Measurements from ENCODE around the gene MAP4K5. TPM values are rescaled to one million over a fixed set of nuclear protein-coding genes. Genes with fewer than 3 reads are reported as not detected.

MAP4K5 gene
- total RNA-seq, 1 experiment from 2014 or later, result 42.5 TPM

DNA sequence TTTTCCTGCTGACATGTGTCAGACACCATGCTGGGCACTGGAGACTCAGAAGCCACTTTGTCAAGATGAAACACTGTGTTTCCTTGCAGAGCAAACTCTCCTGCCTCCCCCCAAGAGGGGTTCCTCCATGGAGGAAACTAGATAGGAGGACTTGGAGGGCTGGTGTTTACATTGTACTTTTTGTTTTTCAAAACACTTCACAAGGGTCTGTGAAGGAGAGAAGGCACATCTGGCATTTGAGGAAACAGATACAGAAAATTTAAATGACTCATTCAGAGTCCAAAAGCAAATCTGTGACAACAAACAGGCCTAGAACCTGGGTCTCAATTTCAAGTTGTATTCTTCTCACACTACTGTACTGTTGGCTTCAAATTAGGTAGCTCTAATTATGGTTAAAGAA lies 128.9 kb downstream of the MAP4K5 start:
- no peak for DNase-seq (ENCODE audit: extremely low read depth, low read depth)

DNA sequence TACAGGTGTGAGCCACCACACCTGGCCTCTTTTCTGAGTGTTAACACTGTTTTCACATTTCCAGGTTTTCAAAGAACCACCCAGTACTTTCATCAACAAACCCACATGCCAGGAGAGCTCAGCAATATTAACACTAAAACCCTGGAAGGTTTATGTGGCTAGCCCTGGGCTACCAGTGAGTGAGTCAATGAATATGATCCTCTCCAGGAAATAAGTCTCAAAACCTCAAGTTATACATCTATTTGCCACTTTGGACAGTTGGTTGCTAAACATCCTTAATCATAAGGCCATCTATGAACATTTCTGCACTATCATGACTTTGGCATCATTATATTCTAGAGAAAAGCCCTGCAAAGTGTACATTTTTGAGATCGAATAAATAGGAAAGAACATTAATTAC lies 129.4 kb downstream of the MAP4K5 start:
- no peak for DNase-seq (ENCODE audit: extremely low read depth, low read depth)

DNA sequence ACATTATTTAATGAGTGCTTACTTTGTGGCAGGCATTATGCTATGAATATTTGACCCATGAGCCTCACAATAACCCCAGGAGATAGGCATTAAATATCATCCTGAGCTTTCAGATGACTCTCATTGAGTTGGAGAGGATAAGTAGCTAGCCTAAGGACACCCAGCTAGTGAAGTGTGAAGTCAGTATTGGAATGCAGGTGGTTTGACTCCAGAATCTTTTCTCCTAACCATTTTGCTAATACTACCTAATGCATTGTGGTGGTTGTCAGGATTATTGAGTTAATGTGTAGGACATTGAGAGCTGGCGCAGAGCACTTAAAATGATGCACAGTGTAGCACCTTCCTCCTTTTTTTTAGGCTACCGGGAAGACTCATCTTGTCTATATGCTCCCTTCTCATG lies 131.9 kb downstream of the MAP4K5 start:
- DNase-seq (ENCODE audit: extremely low read depth, low read depth), result no peak

DNA sequence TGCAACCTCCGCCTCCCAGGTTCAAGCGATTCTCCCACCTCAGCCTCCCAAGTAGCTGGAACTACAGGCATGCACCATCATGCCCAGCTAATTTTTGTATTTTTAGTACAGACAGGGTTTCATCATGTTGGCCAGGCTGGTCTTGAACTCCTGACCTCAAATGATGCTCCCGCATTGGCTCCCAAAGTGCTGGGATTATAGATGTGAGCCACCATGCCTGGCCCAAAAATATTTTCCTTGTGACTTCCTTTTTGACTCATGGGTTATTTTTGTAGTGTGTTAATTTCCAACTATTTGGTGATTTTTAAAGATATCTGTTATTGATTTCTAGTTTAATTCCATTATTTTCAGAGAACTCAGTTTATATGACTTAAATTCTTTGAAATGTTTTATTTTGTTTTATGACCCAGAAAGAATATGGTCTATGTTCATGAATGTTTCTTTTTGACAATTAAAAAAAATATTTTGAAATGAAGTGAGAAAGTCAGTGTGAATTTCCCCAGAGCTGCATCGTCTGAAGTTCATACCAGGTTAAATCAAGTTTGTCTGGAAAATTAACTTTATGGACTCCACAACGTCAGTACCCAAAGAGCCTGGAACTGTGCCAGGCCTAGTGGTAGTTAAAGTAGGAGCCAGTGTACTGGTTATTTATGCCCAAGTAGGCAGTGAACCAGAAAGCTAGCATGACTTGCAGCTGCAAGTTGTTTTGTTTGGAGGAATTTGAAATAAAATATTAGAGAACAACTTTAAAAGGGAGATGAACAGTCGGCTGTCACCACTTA lies 132.9 kb downstream of the MAP4K5 start:
- peak; percentile 36 for DNase-seq (ENCODE audit: extremely low read depth, low read depth)

DNA sequence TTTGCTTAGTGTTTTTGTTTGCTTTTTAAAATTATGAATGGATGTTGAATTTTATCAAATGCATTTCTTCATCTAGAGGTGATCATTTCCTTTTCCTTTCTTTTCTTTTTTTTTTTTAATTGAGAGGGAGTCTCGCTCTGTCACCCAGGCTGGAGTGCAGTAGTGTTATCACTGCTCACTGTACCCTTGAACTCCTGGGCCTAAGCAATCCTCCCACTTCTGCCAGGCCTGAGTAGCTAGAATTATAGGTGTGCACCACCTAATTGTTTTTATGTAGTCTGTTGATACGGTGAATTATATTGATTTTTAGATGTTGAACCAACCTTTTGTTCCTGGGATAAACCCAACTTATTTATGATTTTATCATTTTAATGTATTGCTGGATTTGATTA lies 134.2 kb downstream of the MAP4K5 start:
- no peak for DNase-seq (ENCODE audit: extremely low read depth, low read depth)

DNA sequence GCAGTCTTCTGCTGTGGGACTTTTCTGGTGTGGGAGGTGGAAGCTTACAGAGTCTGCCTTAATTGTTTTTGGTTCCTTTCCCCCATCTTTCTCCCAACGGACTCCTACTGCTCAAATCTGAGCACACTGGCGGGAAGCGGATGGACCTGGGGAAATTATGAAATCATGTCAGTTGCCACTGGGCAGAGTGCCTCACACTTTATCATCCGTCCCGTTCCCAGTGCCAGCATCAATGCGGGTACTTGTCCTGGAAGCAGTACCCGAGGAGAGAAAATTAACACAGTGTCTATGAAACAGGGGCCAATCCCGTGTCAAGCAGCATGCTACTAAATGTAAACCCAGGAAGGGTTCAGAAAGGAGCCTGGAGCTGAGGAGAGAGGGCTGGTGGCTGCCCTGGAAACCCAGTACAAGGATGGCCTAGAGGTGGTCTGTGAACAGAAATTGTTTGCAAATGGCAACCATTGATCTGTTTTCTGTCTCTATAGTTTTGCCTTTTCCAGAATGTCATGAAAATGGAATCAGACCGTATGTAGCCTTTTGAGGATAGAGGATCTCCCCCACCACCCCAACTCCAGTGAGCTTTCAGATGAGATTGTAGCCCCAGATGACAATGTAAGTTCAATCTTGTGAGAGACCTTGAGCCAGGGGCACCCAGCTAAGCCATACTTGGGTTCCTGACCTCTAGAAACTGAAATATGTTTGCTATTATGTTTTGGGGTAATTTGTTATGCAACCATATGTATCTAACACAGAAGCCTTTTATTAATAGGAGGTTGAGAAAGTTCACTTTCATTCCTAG lies 134.8 kb downstream of the MAP4K5 start:
- DNase-seq (ENCODE audit: extremely low read depth, low read depth), result peak; percentile 21

DNA sequence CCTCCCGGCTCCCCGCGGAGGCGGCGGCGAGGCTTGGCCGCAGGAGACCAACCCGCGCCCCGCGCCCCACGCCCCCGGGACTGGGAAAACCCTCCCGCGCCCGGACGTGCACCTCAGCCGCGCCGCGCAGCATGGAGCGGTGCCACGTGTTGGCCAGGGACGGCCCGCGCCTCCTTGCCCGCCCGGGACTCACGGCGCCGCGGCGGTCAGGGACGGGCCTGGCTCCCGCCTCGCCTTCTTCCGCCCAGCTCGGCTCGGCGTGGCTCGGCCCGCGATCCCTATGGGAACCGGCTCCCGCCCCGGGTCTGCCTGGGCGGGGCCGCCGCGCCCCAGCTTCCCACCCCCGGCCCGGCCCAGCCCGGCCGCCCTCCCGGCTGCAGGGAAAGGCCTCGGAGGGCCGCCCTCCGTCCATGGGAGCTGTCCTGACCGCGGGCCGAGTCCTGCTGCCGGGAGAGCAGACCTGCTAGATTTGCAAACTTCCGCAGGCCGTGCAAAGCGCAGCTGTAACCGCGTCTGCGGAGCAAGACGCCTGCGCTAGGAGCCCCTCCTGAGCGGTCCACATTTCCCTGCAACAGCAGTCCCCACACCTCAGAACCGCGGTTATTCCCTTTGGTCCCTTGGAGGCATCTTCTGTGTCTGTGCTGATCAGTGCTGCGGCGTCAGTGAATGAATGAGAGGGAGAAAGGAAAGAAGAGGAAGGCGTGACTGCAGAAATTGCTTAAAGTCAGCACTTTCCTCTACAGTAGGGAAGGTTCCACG lies 135.6 kb downstream of the MAP4K5 start, which contains the start of gene CDKL1:
Gene CDKL1 (minus strand): TSS at position 251 of the 759 bp plus-strand sequence. CDS start 1,013 bp downstream, outside the sequence.
- DNase-seq (ENCODE audit: extremely low read depth, low read depth), result peak; percentile 53

DNA sequence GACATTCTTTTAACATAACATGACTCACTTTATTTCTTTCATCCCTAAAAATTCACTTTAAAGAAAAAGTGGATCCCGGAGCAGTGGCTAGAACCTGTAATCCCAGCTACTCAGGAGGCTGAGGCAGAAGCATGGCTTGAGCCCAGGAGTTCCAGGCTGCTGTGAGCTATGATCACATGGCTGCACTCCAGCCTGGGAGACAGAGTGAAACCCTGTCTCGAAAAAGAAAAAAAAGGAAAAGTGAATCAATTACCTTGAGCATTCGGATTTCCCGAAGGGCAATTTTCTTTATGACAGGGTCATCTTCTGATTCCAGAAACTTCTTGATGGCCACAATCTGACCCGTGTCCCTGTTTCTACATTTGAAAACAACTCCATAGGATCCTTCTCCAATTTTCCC lies 136.9 kb downstream of the MAP4K5 start:
- DNase-seq (ENCODE audit: extremely low read depth, low read depth), result no peak

DNA sequence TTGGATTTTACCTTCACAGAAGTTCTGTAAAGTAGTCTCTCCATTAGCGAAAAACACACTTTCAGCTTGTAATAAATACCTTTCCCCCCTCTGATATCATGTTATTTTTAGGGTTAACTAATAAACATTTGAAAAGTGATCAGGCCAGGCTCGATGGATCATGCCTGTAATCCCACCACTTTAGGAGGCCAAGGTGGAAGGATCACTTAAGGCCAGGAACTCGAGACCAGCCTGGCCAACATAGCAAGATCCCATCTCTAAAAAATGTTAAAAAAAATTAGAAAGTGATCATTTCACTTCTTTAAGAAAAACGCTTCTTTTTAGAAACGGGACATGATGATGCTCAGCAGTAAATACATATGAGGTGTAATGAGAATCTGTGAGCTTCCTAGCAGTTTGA lies 137.7 kb downstream of the MAP4K5 start:
- no peak for DNase-seq (ENCODE audit: extremely low read depth, low read depth)

DNA sequence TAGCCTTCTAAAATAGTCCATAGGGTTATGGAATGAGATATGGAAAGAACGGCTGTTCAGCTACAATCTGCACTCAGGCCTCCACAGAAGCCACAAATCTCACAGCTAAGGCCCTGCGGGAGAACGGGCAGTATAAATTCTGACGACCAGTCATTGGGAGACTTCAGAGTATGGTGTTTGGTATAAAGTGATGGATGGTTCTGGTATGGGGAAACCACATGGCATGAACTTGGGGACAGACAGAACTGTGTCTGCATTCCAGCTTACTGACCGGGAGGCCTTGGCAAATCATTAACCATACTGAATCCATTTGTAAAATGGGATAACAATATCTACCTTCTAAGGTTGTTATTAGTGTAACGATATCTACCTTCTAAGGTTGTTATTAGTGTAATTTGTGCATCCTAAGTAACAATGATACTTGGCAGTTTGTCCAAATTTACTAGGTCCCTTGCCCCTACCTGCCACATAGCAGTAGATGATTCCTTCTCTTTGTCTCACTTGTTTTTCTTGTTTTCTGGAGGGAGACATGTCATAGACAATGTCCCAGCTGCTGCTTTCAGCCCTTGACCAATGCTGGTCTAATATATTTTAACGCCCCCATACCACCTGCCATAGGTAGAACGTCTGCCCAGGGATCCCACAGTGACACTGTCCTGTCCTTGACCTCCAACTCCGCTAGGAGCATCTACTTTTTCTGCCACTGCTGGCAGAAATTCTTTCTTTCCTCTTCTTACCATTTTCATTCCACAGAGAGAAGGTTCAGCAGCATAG lies 142.5 kb downstream of the MAP4K5 start:
- DNase-seq (ENCODE audit: extremely low read depth, low read depth), result no peak

DNA sequence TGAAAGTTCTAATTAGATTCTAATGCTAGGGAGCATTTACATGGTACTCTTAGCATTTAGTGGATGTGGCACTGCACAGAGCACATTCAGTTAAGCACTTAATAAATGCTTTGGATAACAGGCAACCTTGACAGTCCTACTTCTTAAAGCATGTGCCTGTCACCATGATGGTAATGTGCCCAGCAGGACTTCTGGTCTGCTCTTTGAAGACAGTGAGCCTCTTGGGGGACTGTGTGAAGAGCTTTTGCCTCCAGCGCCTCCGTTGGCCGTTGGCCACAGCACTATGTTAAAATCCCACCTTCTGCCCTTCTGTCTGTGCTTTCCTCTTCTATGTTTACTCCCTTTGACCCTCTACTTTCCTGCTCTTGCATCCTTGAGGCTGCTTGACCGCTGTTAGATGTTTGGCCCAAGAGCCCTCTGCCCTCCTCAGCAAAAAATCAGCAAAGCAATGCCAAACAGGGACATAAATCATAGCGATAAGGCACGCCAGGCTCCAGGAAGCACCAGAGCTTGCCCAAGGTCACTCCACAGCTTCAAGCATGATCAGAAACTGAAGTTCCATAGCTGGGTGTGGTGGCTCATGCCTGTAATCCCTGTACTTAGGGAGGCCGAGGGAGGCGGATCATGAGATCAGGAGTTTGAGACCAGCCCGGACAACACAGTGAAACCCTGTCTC lies 144.0 kb downstream of the MAP4K5 start:
- no peak for DNase-seq (ENCODE audit: extremely low read depth, low read depth)

DNA sequence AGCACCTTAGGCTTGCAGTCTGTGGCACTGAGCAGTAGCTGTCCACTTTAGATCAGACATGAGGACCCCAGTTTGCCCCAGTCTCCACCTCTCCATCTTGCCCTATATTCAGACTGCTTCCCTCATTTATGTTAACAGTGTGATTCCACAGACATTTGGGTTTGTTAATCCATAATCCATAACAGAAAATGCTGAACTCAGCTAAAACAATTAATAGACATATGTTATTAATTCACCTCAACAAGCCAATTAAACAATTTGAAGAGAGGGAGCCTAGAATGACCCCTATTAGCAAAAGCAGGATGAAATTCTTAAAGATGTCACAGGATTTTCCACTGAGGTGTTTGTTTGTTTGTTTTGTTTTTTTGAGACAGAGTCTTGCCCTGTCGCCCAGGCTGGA lies 144.8 kb downstream of the MAP4K5 start:
- DNase-seq (ENCODE audit: extremely low read depth, low read depth), result no peak

DNA sequence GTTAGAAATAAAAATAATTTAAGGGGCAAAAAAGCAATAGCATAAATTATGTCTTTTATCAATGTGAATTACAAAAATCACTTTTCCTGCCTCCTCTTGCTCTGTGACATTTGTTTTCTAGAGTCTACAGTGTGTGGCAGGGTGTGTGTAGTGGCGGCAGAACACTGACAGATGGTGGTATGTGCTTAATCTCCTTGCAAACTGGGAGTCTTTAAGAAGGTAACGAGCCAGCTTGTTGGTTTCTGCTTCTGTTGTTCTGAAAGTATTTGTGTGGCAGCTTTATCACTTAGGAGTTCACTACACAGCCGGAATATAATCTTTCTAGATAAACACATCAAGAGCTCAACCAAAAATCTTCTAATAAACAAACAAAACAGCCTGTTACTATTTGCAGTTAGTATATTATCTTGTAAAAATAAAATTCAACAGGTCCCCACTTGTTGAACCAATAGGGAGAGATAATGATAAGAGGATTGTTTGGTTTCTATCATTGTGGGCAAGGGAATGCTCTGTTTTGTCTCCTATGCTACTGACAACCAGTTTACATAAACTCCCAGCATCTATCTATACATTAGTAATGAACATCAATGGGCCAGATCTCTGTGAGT lies 148.6 kb downstream of the MAP4K5 start:
- no peak for DNase-seq (ENCODE audit: extremely low read depth, low read depth)

DNA sequence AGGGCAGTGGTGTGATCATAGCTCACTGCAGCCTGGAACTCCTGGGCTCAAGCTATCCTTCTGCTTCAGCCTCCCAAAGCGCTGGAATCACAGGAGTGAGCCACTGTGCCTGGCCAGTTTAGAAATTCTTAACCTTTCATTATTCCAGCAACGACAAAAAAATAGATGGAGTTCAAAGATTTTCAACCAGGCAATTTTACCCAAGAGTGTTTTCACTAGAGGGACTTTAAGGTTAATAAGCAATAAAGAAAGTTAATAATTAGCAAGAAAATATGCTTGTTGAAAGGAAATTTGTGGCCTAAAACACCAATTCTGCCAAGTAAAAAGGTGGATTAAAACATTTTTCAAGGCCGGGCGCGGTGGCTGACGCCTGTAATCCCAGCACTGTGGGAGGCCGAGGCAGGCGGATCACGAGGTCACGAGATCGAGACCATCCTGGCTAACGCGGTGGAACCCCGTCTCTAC lies 150.5 kb downstream of the MAP4K5 start:
- DNase-seq (ENCODE audit: extremely low read depth, low read depth), result no peak

DNA sequence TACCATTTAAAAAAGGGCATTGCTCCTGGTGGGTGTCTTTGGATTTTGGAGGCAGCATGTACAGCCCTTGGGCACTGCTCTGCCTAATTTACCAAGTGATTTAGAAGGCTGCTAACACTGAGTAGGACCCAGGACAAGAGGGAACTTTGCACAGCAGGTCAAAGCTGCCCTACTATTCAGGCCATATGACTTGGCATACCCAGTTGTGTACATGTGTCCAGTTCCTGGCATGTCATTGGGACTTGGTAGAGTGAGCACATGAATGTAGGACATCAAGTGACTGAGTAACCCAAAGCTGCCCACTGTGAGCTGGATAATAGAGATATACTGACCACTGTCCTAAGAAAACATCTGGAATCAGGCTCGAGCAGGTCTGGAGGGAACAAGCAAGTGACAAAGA lies 151.4 kb downstream of the MAP4K5 start:
- no peak for DNase-seq (ENCODE audit: extremely low read depth, low read depth)

DNA sequence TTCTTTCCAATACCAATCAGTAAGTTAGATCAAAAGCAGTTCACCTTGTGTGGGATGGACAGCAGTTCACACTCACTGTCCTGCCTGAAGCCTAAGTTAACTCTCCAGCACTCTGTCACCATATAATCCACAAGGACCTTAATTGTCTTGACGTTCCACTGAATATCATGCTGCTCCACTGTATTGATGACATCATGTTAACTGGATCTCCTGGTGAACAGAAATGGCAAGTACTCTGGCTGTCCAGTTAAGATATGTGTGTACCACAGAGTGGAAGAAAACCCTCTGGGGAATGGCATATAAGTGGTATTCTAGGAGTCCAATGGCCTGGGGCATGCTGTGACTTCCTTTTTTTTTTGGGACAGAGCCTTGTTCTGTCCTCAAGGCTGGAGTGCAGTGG lies 151.9 kb downstream of the MAP4K5 start:
- DNase-seq (ENCODE audit: extremely low read depth, low read depth), result no peak

DNA sequence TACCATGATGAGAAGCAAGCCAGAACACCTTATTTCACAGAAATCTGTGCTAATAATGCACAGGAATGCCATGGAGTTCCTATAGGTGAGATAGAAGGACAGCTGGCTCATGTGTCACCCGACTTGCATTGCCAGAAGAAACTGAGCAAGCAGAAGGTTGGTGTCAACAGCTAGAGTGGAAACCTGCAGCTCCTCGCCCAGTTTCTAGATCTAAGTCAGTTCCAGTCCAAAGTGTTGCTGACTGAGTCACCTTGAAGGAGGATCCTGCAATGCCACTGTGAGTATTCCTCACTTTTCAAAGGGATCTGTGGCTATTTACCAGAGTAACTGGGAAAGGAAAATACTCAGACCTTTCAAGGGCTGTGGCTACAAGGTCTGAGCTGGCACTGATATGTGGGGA lies 152.8 kb downstream of the MAP4K5 start:
- DNase-seq (ENCODE audit: extremely low read depth, low read depth), result no peak

DNA sequence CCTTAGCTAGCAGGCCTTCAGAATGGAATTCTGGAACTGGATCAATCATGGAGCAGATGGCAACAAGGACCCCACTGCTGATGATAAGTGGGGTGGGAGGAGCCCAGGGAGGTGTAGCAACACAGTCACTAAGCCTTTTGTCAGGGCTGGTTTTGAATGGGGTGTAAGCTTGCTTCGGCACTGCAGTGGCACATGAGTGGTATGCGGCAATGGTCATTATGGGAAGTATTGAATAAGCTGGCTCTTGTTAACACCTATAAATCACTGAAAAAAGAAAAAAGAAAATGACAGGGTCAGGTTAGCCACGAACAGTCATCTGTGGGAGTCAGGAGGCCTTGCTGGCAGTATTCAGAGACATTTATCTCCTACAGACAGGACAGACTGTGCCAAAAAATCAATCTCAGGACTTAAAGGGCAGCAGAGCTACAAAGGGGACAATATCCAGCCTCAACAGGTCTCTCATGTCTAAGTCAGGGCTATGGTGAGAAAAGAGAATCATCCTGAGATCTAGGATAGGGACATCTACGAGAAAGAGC lies 154.8 kb downstream of the MAP4K5 start:
- no peak for DNase-seq (ENCODE audit: extremely low read depth, low read depth)

DNA sequence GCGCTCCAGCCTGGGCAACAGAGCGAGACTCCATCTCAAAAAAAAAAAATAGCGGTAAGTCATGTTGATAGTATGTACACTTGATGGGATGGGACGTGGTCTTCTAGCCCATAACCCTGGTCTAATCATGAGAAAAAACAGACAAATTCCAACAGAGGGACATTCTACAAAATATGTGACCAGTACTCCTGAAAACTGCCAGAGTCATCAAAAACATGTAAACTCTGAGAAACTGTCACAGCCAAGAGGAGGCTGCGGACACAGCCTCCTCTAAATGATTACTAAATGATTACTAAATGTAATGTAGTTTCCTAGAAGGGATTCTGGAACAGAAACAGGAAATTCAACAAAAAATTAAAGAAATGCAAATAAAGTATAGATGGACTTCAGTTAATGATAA lies 156.6 kb downstream of the MAP4K5 start:
- no peak for DNase-seq (ENCODE audit: extremely low read depth, low read depth)

Data from NCI-H460 (cell line).